Right atrium auricular region (tissue), 2 donors: ENCODE results near the gene NPR2. TPM values are rescaled to one million over a fixed set of nuclear protein-coding genes. Genes with fewer than 3 reads are reported as not detected.
A peak's percentile ranks its signal among the peaks of the same experiment; 100 is the strongest.

Experiments
- DNase-seq: peaks from one replicate; pipeline ENCODE4 v3.0.0-alpha.2; 2019; ENCODE audit warnings: low spot score
- H3K27ac ChIP-seq, 2 donors: fragments of 200-600 bp; sonication (generic); 1 replicate in 1 of 2; 2 replicates in 1 of 2; pipeline ENCODE4 v1.5.1; 2016 to 2019
- H3K27me3 ChIP-seq, 2 donors: fragments of 200-600 bp; sonication (generic); one replicate each; pipeline versions ENCODE4 v1.5.1 to v1.6.0; 2017 to 2019
- H3K36me3 ChIP-seq: fragments of 200-600 bp; sonication (generic); one replicate; pipeline ENCODE4 v1.5.1; 2016
- H3K4me1 ChIP-seq, 2 donors: fragments of 200-600 bp; sonication (generic); one replicate each; pipeline versions ENCODE4 v1.5.1 to v1.6.0; 2017 to 2019
- H3K4me3 ChIP-seq, 2 donors: fragments of 200-600 bp; sonication (generic); 1 replicate in 1 of 2; 2 replicates in 1 of 2; pipeline ENCODE4 v1.5.1; 2017 to 2019; ENCODE audit warnings: mild to moderate bottlenecking in 1 of 2, moderate library complexity in 1 of 2
- H3K9me3 ChIP-seq, 2 donors: fragments of 200-600 bp; sonication (generic); one replicate each; pipeline ENCODE4 v1.5.1; 2019
- CTCF ChIP-seq, 2 donors: fragments of 200-600 bp; sonication (generic); IDR thresholded peaks; one replicate each; pipeline ENCODE4 v1.5.1; 2019; ENCODE audit warnings: antibody characterized with exemption in 2 of 2
- total RNA-seq, 2 donors: library from RNA; depleted of rRNA; stranded (reverse); fragments of >200 nt; gene quantifications; one replicate each; pipeline ENCODE4 v1.1.0, GENCODE V29; 2016

Gene NPR2
- total RNA-seq, 2 donors from 2014 or later, result 17.7 to 27.2 TPM

GRCh38 chr9:35818341-35818740 lies 26.9 kb downstream of the NPR2 start:
- no peak for DNase-seq
- Histone ChIP-seq H3K4me1 (peaks cover 0 to 10% of the 10 kb centered on the region in 2 donors), H3K36me3 (no peaks in the 10 kb centered on the region), H3K9me3 (no peaks in the 10 kb centered on the region), H3K4me3 (no peak overlapping the region), H3K27ac (no peak overlapping the region), H3K27me3 (no peaks in the 10 kb centered on the region)
- TF ChIP-seq CTCF (IDR thresholded peaks at IDR 0.05), result no peak

GRCh38 chr9:35820076-35820475 lies 28.7 kb downstream of the NPR2 start:
- H3K27ac ChIP-seq, result no peak overlapping the region
- no peak overlapping the region for H3K4me3 ChIP-seq
- no peaks in the 10 kb centered on the region for H3K9me3 ChIP-seq
- TF ChIP-seq CTCF (IDR thresholded peaks at IDR 0.05), result no peak
- H3K27me3 ChIP-seq, result no peaks in the 10 kb centered on the region
- H3K4me1 ChIP-seq, result no peaks in the 10 kb centered on the region
- H3K36me3 ChIP-seq, result no peaks in the 10 kb centered on the region
- no peak for DNase-seq

GRCh38 chr9:35822926-35823325 lies 31.5 kb downstream of the NPR2 start:
- DNase-seq, result no peak
- no peak overlapping the region for H3K27ac ChIP-seq
- H3K36me3 ChIP-seq, result no peaks in the 10 kb centered on the region
- H3K4me1 ChIP-seq, result no peaks in the 10 kb centered on the region
- H3K4me3 ChIP-seq, result no peak overlapping the region
- H3K27me3 ChIP-seq, result no peaks in the 10 kb centered on the region
- no peaks in the 10 kb centered on the region for H3K9me3 ChIP-seq
- TF ChIP-seq CTCF (IDR thresholded peaks at IDR 0.05), result no peak

GRCh38 chr9:35826071-35826701 lies 34.8 kb downstream of the NPR2 start:
- Histone ChIP-seq H3K27me3 (no peaks in the 10 kb centered on the region), H3K4me3 (no peak overlapping the region), H3K27ac (no peak overlapping the region), H3K4me1 (peaks cover 0 to 22% of the 10 kb centered on the region in 2 donors), H3K9me3 (no peaks in the 10 kb centered on the region), H3K36me3 (no peaks in the 10 kb centered on the region)
- no peak for DNase-seq
- peak; percentile 54 to 83 for TF ChIP-seq CTCF (IDR thresholded peaks at IDR 0.05)

- no peaks in the 10 kb centered on the region for H3K27me3 ChIP-seq
- TF ChIP-seq CTCF (IDR thresholded peaks at IDR 0.05), result no peak
- no peak for DNase-seq
- peaks cover 0 to 32% of the 10 kb centered on the region in 2 donors for H3K4me1 ChIP-seq
- no peaks in the 10 kb centered on the region for H3K36me3 ChIP-seq
- no peak overlapping the region for H3K27ac ChIP-seq
- H3K4me3 ChIP-seq, result no peak overlapping the region
- H3K9me3 ChIP-seq, result no peaks in the 10 kb centered on the region
These were observed 36.1 kb downstream of the NPR2 start for GRCh38 chr9:35827486-35827885.

GRCh38 chr9:35828716-35829083 lies 37.3 kb downstream of the NPR2 start, which contains the start of gene FAM221B:
Gene FAM221B, minus strand, starts transcription at chr9:35828732. Its CDS starts 2,571 bp downstream, at chr9:35826161.
- Histone ChIP-seq H3K4me3 (peak within 1 kb of the TSS; percentile 51 to 72), H3K27ac (peak within 1 kb of the TSS; percentile 89 to 95), H3K27me3 (no peaks in the 10 kb centered on the region), H3K9me3 (no peaks in the 10 kb centered on the region), H3K36me3 (no peaks in the 10 kb centered on the region), H3K4me1 (peaks cover 0 to 44% of the 10 kb centered on the region in 2 donors)
- TF ChIP-seq CTCF (IDR thresholded peaks at IDR 0.05), result no peak
- no peak for DNase-seq
